Activated T-helper 1 cell treated with Interleukin-2 at 50 U/mL for 16 hours (primary cell): ENCODE data around the gene BCAN.
A peak's percentile ranks its signal among the peaks of the same experiment; 100 is the strongest.

Source experiments
- DNase-seq: peaks from one replicate; pipeline ENCODE4 v3.0.0-alpha.2; 2020; ENCODE audit warnings: low read depth

The BCAN gene

DNA sequence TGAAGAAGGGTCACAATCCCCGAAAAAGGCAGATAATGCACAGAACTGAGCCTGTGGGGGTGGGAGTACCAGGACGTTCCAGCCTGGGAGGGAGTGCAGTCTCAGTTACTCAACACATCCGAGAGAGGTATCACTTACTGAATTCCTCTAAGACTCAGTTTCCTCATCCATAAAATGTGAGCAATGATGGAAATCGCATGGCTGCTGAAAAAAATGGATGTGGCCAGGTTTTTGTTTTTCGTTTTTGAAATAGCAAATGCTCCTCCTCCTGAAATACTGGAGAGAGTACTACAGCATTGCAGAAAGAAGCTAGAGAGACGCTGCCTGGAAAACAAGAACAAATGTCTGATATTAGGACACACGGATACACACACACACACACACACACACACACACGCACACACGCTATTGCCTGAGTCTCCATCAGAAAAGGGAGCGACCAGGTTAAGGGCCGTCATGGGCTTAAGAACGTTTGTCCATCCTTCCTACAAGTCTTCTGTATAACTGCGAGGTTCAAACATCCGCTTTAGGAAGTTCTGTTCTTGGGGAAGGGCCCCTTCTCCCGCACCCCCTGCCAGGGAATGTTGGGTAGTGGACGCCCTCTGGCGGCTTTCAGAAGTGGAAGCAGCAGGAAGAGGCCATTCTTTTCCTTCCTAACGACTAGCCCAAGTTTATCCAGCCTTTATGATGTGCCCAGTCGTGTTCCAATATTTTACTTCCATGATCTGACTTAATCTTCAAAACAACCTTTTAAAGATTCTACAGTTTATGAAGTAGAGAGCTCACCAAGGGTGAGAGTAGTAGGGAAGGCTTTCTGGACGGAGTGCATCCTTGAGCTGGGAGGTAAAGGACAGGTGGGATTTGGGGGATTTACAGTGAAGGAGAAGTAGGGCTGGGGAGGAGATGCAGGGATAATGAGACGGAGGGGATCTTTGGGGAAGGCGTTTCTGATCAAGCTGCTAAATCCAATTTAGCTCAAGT, 36.0 kb downstream of the BCAN start:
- DNase-seq = no peak

GRCh38 chr1:156680056-156680455, 38.1 kb downstream of the BCAN start:
- no peak for DNase-seq

DNA sequence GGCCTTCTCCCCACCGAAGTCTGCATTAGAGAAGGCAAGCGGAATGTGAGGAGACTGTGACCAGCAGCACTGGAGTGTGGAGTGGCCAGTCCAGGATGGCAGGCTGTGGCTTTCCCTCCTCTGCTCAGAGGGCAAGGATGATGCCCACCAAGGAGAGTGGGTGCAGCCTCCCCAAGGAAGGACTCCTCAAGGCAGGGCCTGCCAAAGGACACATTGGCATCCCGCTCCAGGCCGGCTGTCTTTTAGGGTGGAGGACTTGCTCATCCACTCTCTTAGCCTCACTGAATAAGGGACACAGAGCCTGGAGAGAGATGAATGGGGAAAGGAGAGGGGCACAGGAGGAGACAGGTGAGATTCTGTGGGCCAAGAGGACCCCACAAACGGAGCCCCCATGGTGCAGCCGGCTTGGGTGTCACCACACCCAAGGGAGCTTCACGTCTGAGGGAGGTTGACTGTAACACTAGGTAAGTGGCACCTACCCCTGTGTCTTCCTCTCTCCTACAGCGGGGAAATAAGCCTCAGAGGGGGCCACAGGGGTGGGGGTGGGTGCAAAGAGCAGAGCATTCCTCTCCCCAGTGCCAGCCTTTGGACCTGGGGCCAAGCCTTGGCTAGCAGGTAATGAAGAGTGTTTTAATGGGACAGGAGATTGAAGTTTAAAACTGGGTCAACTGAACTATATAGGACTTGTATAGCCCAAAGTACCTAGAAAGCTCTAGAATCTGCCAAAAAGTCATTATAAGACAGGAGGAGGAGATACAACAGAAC, 39.5 kb downstream of the BCAN start:
- no peak for DNase-seq

DNA sequence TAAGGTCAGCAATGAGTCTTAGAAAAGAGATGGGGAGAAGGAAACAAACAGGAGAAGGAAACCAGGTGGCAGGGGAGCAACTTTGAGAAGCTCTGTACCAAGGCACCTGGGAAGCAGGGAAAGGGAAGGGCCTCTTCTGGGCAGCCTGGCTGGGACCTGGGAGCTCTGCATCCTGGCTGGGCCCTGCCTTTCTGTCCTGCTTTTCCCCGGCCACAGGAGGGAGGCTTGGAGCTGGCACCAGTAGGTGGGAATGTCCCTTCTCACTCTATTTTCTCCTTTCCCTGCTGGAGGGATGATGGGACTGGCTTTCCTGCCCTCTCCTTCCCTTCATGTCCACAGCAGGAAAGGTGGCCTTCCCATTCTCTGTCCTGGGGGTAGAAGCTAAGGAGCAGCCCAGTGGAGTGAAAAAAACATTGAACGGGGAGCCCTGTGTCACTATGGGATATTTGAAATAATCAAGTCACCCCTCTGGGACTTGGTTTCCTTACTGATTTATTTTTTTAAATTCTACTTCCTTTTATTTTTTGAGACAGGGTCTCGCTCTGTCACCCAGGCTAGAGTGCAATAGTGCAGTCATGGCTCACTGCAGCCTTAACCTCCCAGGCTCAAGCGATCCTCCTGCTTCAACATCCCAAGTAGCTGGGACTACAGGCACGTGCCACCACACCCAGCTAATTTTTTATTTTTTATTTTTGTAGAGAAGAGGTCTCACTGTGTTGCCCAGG, 40.4 kb downstream of the BCAN start:
- no peak for DNase-seq

DNA sequence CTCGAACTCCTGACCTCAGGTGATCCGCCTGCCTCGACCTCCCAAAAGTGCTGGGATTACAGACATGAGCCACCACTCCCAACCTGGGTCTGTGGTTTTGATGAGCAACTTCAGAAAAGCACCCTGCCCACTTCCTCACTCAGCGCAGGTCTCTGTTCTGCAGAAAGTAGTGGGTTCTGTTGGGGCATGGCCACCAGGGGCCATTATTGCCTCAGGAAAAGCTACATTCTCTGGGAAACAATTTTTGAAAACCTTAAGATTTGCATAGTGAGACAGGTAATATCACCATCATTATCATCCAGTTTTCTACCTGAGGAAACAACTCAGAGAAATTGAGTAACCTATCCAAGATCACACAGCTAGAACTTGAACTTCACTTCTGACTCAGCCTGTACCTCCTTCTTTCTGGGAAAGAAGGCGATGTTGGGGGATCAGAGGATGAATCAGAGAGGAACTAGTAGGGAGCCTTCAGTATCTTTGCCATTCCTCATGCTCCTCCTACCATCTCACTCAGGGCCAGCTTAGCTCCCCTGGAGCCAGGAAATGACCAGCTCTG, 42.4 kb downstream of the BCAN start:
- DNase-seq = no peak

- DNase-seq = peak; percentile 60
These were observed 47.4 kb downstream of the BCAN start for GRCh38 chr1:156689035-156689952.

- no peak for DNase-seq
These were observed 48.2 kb downstream of the BCAN start for GRCh38 chr1:156689953-156690674.

GRCh38 chr1:156690675-156691036, 48.7 kb downstream of the BCAN start:
- no peak for DNase-seq

DNA sequence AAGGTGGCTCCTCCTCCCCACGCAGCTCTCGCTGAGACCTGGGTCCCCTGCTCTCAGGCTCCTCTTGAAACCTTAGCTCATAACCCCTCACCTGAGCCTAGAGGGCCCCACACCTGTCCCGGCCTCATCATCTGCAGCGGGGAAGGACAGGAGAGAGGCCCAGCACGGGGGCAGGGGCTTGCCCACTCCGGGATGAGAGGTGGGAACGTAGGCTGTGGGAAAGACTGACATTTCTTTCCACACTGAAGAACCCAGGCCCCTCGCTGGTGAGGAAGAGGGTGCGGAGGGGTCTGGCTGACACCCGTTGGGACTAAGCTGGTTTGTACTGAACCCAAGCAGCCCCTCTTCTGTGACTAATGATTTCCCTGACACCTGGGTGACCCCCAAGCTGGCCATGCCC, 49.3 kb downstream of the BCAN start:
- DNase-seq = no peak

GRCh38 chr1:156691665-156692440, 49.9 kb downstream of the BCAN start:
- DNase-seq = no peak

DNA sequence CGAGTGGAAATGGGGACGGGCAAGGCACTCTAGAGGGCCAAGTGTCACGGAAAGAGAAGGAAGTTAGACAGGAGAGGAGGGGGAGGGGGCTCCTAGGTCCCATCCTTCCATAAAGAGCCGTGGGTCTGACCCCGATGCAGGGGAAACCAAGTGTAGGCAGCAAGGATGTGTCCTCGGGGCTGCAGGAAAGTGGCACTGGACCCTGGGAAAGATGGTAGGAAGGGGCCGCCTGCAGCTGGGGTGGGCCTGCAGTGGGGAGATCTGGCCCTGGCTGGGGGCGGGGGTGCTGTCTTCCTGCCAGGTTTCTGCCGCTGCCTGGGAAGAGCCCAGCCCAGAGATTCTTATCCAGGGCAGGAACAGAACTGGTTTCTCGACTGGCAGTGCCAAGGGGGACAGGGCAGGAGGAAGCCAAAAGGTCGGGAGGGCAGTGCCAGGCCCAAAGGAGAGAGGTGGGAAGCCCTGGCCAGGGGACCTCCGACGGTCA, 50.6 kb downstream of the BCAN start:
- DNase-seq = no peak

DNA sequence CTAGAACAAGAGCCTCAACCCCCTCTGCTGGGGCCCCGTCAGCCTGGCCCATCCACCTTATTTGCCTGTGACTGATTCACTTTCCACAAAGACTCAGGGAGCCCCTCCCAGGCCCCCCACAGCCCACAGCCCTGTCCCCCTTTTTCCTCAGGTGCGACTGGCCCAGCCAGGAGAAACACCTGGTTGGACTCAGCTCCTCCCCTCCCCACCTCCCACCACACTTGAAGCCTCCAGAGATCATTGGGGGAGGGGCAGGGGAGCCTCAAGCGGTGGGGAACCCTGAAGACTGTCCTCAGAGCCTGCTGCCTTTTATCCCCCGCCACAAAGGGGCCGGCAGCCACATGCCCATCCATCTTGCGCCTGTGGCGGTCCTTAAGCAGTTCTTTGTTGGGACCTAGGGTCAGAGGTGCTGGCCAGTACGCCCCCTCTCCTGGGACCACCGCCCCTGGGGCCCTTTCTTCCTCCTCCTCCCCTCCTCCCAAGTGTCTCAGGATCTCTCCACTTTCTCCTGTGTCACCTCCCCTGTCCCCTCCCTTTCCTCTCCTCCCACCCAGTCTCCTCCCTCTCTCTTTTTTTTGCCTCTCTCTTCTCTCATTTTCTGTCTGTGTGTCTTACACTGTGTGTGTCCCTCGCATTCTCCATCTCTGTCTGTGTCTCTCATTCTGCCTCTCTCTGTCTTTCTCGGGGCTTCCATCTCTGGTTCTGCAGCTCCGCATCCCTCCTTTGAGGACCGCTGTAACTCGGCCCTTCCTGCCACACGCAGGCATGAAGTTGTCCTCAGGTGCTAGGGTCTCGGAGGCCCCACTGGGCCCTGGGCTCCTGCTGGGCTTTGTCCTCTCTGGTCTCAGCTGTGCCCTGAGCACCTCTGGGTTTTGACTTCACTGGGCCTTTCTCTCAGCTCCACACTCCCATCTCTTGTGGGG, 51.3 kb downstream of the BCAN start:
- no peak for DNase-seq

DNA sequence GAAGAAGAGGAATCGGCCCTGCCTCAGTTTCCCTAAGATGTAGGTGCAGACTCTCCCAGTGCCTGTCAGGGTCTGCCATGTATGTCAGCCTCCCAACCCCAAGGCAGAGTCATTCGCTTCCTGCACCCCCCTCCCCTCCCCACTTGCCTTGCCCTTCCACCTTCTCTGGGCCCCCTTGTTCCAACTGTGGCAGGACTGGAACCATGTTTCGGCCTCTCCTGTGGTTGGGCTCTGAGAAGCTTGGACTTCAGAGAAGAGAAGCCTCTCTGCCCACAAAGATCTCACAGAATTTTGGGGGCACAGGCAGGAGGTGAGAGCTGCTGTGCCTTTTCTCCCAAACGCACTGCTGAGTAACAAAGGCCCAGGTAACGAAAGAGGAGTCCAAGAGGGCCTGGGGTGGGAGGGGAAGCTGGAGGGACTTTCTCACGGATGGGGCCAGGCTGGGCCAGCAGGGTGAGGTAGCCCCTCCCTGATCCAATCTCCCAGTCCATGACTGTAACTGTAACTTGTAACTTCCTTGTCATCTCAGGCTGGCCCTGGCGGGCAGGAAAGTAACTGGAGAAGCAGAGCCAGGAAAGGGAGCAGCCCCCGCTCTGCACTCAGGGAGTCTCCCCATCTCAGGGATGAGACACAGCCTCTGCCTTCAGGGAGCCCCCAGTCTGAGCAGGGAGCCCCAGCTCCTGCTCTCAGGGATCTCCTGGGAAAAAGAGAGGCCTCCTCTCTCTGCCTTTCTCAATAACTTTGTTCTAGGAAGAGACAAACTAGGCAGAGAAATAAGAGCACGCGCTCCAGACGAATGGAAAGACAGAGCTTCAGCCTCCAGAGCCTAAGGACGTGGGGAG, 52.2 kb downstream of the BCAN start:
- DNase-seq = no peak

GRCh38 chr1:156694690-156694962, 52.7 kb downstream of the BCAN start:
- DNase-seq = no peak

DNA sequence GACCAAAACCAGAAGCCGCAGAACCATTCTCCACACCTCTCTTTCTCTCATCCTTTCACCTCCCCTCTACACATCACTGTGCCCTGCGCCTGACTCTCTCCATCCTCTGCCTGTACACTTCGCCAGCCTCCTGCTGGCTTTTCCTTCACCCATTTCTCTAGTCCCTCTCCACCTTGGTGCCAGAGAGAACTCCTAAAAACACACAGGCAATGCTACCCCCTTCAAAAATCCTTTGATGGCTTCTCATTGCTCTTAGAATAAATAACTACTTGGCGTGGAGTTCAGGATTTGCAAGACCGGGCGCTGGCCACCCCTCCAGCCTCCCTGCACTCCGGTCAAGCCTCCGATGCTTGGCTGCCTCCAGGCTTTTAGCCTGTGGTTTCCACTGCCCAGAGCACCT, 54.8 kb downstream of the BCAN start:
- DNase-seq = no peak

DNA sequence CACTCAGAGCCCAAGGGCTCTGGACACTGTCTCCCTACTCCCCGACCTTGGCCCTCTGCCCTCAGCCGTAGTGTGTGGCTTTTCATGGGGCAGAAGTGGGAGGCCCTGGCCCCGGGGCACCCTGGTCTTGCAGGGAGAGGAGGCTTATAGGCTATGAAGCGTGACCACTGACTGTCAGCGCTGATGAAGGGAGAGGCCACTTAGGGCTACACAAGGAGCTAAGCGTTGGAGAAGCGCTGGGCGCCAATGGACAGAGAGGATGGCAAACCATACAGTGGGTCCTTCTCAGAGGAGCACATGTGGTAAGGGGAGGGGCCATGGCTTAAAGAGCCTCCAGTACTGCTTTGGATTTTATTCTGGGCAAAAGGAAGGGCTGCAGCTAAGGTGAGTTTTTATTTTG, 55.6 kb downstream of the BCAN start:
- no peak for DNase-seq

- no peak for DNase-seq
These were observed 57.1 kb downstream of the BCAN start for GRCh38 chr1:156698995-156699394.
